ENCODE results near the gene C16orf92.

DNA sequence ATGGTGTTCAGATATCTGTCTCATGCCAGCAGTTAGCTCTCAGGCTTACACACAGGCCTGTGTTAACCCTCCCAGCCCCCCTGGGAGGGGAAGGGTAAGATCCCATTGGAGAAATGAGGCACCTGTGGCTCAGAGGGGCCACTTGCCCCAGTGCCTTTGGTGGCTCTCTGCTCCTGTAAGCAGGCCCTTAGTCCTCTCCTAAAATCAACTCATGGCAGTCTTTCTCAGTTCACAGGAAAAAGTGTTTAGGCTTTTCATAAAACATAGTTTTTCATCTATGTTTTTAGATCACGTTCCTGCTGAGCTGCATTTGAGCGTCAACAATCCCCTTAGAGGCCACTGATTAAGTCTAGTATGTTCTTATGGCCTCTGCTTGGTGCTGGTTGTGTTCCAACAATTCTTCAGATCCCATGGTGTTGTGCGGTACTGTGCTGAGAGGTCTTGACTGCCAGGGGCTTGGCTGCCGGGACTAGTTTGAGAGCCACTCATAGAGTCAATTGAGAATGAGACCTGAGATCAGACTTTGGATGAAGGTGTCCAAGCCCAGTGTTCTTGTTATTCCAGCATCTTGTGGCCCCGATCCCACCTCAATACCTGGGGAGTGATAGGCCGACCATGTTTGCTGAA is 38.7 kb upstream of the C16orf92 start:
- TF ChIP-seq POLR2A (IDR thresholded peaks at IDR 0.05) (no peak), POLR2AphosphoS5 (IDR thresholded peaks at IDR 0.05) (no peak)
